HL-60 (cell line): Measurements from ENCODE around the gene ERAP2.

Experiments
- POLR2AphosphoS5 ChIP-seq: IDR thresholded peaks from 2 replicates; pipeline ENCODE4 v1.6.1; 2012; ENCODE audit warnings: low read depth
- SPI1 ChIP-seq: IDR thresholded peaks from 2 replicates; pipeline ENCODE4 v1.6.1; 2012; ENCODE audit warnings: low read depth, mild to moderate bottlenecking, borderline replicate concordance
- TF ChIP-seq, protein P1 (sequence below): IDR thresholded peaks from one replicate; pipeline ENCODE4 v1.5.1; 2011; ENCODE audit warnings: low read length, control low read depth, inconsistent platforms; ENCODE audit not compliant: insufficient read depth
- TF ChIP-seq, protein P2 (sequence below): IDR thresholded peaks from 2 replicates; pipeline ENCODE4 v1.6.1; 2012; ENCODE audit warnings: low read depth; ENCODE audit not compliant: insufficient replicate concordance

- TF ChIP-seq POLR2AphosphoS5 (no peak), SPI1 (no peak)
- TF ChIP-seq, protein P1, sequence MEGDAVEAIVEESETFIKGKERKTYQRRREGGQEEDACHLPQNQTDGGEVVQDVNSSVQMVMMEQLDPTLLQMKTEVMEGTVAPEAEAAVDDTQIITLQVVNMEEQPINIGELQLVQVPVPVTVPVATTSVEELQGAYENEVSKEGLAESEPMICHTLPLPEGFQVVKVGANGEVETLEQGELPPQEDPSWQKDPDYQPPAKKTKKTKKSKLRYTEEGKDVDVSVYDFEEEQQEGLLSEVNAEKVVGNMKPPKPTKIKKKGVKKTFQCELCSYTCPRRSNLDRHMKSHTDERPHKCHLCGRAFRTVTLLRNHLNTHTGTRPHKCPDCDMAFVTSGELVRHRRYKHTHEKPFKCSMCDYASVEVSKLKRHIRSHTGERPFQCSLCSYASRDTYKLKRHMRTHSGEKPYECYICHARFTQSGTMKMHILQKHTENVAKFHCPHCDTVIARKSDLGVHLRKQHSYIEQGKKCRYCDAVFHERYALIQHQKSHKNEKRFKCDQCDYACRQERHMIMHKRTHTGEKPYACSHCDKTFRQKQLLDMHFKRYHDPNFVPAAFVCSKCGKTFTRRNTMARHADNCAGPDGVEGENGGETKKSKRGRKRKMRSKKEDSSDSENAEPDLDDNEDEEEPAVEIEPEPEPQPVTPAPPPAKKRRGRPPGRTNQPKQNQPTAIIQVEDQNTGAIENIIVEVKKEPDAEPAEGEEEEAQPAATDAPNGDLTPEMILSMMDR: no peak
- TF ChIP-seq, protein P2, sequence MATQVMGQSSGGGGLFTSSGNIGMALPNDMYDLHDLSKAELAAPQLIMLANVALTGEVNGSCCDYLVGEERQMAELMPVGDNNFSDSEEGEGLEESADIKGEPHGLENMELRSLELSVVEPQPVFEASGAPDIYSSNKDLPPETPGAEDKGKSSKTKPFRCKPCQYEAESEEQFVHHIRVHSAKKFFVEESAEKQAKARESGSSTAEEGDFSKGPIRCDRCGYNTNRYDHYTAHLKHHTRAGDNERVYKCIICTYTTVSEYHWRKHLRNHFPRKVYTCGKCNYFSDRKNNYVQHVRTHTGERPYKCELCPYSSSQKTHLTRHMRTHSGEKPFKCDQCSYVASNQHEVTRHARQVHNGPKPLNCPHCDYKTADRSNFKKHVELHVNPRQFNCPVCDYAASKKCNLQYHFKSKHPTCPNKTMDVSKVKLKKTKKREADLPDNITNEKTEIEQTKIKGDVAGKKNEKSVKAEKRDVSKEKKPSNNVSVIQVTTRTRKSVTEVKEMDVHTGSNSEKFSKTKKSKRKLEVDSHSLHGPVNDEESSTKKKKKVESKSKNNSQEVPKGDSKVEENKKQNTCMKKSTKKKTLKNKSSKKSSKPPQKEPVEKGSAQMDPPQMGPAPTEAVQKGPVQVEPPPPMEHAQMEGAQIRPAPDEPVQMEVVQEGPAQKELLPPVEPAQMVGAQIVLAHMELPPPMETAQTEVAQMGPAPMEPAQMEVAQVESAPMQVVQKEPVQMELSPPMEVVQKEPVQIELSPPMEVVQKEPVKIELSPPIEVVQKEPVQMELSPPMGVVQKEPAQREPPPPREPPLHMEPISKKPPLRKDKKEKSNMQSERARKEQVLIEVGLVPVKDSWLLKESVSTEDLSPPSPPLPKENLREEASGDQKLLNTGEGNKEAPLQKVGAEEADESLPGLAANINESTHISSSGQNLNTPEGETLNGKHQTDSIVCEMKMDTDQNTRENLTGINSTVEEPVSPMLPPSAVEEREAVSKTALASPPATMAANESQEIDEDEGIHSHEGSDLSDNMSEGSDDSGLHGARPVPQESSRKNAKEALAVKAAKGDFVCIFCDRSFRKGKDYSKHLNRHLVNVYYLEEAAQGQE: no peak
Observed at GRCh38 chr5:96930589-96930988, 54.3 kb downstream of the ERAP2 start.
